Measurements from ENCODE around the gene MYLK. TPM values are rescaled to one million over a fixed set of nuclear protein-coding genes. Genes with fewer than 3 reads are reported as not detected.

Gene MYLK
- total RNA-seq, 1 donor from 2014 or later, result 2.6 TPM

- TF ChIP-seq CTCF (IDR thresholded peaks at IDR 0.05; ENCODE audit: insufficient read depth, low read length, severe bottlenecking), result no peak
- FAIRE-seq, result no peak
- no peak for DNase-seq (ENCODE audit: low read depth)
- no peak overlapping the region for H3K4me3 ChIP-seq (ENCODE audit: low read depth, low read length)
- H3K36me3 ChIP-seq (ENCODE audit: control insufficient read depth, insufficient read depth, low read length), result no peaks in the 10 kb centered on the region
- H3K27me3 ChIP-seq (ENCODE audit: control insufficient read depth, insufficient read depth, low read length), result no peaks in the 10 kb centered on the region
Observed at GRCh38 chr3:123818324-123818920, 65.7 kb downstream of the MYLK start.

GRCh38 chr3:123817413-123817812 lies 66.7 kb downstream of the MYLK start:
- Histone ChIP-seq H3K4me3 (ENCODE audit: low read depth, low read length) (no peak overlapping the region), H3K36me3 (ENCODE audit: control insufficient read depth, insufficient read depth, low read length) (no peaks in the 10 kb centered on the region), H3K27me3 (ENCODE audit: control insufficient read depth, insufficient read depth, low read length) (no peaks in the 10 kb centered on the region)
- DNase-seq (ENCODE audit: low read depth) (no peak), FAIRE-seq (peak; percentile 68)
- no peak for TF ChIP-seq CTCF (IDR thresholded peaks at IDR 0.05; ENCODE audit: insufficient read depth, low read length, severe bottlenecking)

- no peak for TF ChIP-seq CTCF (IDR thresholded peaks at IDR 0.05; ENCODE audit: insufficient read depth, low read length, severe bottlenecking)
- DNase-seq (ENCODE audit: low read depth) (no peak), FAIRE-seq (no peak)
- Histone ChIP-seq H3K27me3 (ENCODE audit: control insufficient read depth, insufficient read depth, low read length) (no peaks in the 10 kb centered on the region), H3K36me3 (ENCODE audit: control insufficient read depth, insufficient read depth, low read length) (no peaks in the 10 kb centered on the region), H3K4me3 (ENCODE audit: low read depth, low read length) (no peak overlapping the region)
Observed at GRCh38 chr3:123816673-123817207, 67.4 kb downstream of the MYLK start.

GRCh38 chr3:123815981-123816380 lies 68.2 kb downstream of the MYLK start:
- H3K27me3 ChIP-seq (ENCODE audit: control insufficient read depth, insufficient read depth, low read length), result no peaks in the 10 kb centered on the region
- DNase-seq (ENCODE audit: low read depth) (no peak), FAIRE-seq (no peak)
- H3K36me3 ChIP-seq (ENCODE audit: control insufficient read depth, insufficient read depth, low read length), result no peaks in the 10 kb centered on the region
- no peak overlapping the region for H3K4me3 ChIP-seq (ENCODE audit: low read depth, low read length)
- TF ChIP-seq CTCF (IDR thresholded peaks at IDR 0.05; ENCODE audit: insufficient read depth, low read length, severe bottlenecking), result no peak

GRCh38 chr3:123813876-123814275 lies 70.3 kb downstream of the MYLK start:
- Histone ChIP-seq H3K36me3 (ENCODE audit: control insufficient read depth, insufficient read depth, low read length) (no peaks in the 10 kb centered on the region), H3K27me3 (ENCODE audit: control insufficient read depth, insufficient read depth, low read length) (no peaks in the 10 kb centered on the region), H3K4me3 (ENCODE audit: low read depth, low read length) (no peak overlapping the region)
- no peak for FAIRE-seq
- no peak for DNase-seq (ENCODE audit: low read depth)
- TF ChIP-seq CTCF (IDR thresholded peaks at IDR 0.05; ENCODE audit: insufficient read depth, low read length, severe bottlenecking), result no peak

- H3K27me3 ChIP-seq (ENCODE audit: control insufficient read depth, insufficient read depth, low read length), result no peaks in the 10 kb centered on the region
- no peak for TF ChIP-seq CTCF (IDR thresholded peaks at IDR 0.05; ENCODE audit: insufficient read depth, low read length, severe bottlenecking)
- H3K36me3 ChIP-seq (ENCODE audit: control insufficient read depth, insufficient read depth, low read length), result no peaks in the 10 kb centered on the region
- no peak for FAIRE-seq
- peak; percentile 44 for DNase-seq (ENCODE audit: low read depth)
- H3K4me3 ChIP-seq (ENCODE audit: low read depth, low read length), result no peak overlapping the region
Observed at GRCh38 chr3:123809597-123809996, 74.5 kb downstream of the MYLK start.

Data from bronchial epithelial cell (primary cell).